Stimulated activated CD4-positive, alpha-beta T cell treated with anti-CD3 and anti-CD28 coated beads, Interleukin-4, amount 100 ng/mL, for 24 hours (primary cell): Measurements from ENCODE around the gene ACLY.

Experiments used
- DNase-seq: peaks from one replicate; pipeline ENCODE4 v3.0.0-alpha.2; 2020

Gene ACLY

GRCh38 chr17:41823580-41823979, 95.2 kb downstream of the ACLY start:
- no peak for DNase-seq

GRCh38 chr17:41823141-41823524, 95.6 kb downstream of the ACLY start:
- no peak for DNase-seq

- no peak for DNase-seq
Observed at GRCh38 chr17:41822216-41823140, 96.3 kb downstream of the ACLY start.

- DNase-seq = no peak
Observed at GRCh38 chr17:41821776-41822175, 97.0 kb downstream of the ACLY start.

- DNase-seq = no peak
Observed at GRCh38 chr17:41818024-41818423, 100.7 kb downstream of the ACLY start.
